NCI-H2227 (cell line): ENCODE measurements around the gene OLFML2B.

Experiments
- DNase-seq: peaks from one replicate; lab custom pipeline; 2025; ENCODE audit not compliant: unreplicated experiment; lab: John Stamatoyannopoulos, UW

Gene OLFML2B

GRCh38 chr1:162008799-162009198 lies 14.9 kb downstream of the OLFML2B start:
- DNase-seq, result no peak

GRCh38 chr1:162007466-162007865 lies 16.2 kb downstream of the OLFML2B start:
- no peak for DNase-seq

- no peak for DNase-seq
Observed at GRCh38 chr1:162006081-162006480, 17.6 kb downstream of the OLFML2B start.

GRCh38 chr1:162004441-162004950 lies 19.2 kb downstream of the OLFML2B start:
- no peak for DNase-seq

GRCh38 chr1:162003830-162004215 lies 19.8 kb downstream of the OLFML2B start:
- DNase-seq, result no peak

GRCh38 chr1:162003061-162003829 lies 20.4 kb downstream of the OLFML2B start:
- peak; percentile 21 for DNase-seq

- no peak for DNase-seq
Observed at GRCh38 chr1:162000053-162000420, 23.6 kb downstream of the OLFML2B start.

- DNase-seq, result no peak
Observed at GRCh38 chr1:161999301-162000052, 24.2 kb downstream of the OLFML2B start.

GRCh38 chr1:161998811-161999210 lies 24.9 kb downstream of the OLFML2B start:
- no peak for DNase-seq

- DNase-seq, result no peak
Observed at GRCh38 chr1:161997152-161997551, 26.5 kb downstream of the OLFML2B start.

GRCh38 chr1:161994175-161994668 lies 29.4 kb downstream of the OLFML2B start:
- no peak for DNase-seq

- DNase-seq, result no peak
Observed at GRCh38 chr1:161993576-161993975, 30.1 kb downstream of the OLFML2B start.

- DNase-seq, result no peak
Observed at GRCh38 chr1:161989786-161990185, 33.9 kb downstream of the OLFML2B start.

- no peak for DNase-seq
Observed at GRCh38 chr1:161989108-161989507, 34.6 kb downstream of the OLFML2B start.

- no peak for DNase-seq
Observed at GRCh38 chr1:161988413-161988812, 35.3 kb downstream of the OLFML2B start.

GRCh38 chr1:161987872-161988271 lies 35.8 kb downstream of the OLFML2B start:
- no peak for DNase-seq

GRCh38 chr1:161987303-161987702 lies 36.4 kb downstream of the OLFML2B start:
- DNase-seq, result no peak

- no peak for DNase-seq
Observed at GRCh38 chr1:161986328-161986727, 37.3 kb downstream of the OLFML2B start.

GRCh38 chr1:161985301-161985822 lies 38.3 kb downstream of the OLFML2B start:
- DNase-seq, result no peak

- DNase-seq, result no peak
Observed at GRCh38 chr1:161983725-161984124, 39.9 kb downstream of the OLFML2B start.

- DNase-seq, result no peak
Observed at GRCh38 chr1:161982917-161983316, 40.8 kb downstream of the OLFML2B start.

- DNase-seq, result no peak
Observed at GRCh38 chr1:161982507-161982895, 41.2 kb downstream of the OLFML2B start.
